HepG2 (cell line): ENCODE data around the gene RNF213.

Experiments used
- CBX2 ChIP-seq, 2 experiments: fragments of 200-600 bp in 1 of 2; sonication (generic); formaldehyde crosslinking in 1 of 2; IDR thresholded peaks; 2 replicates each; pipeline versions ENCODE4 v1.7.0 to v1.8.1; 2018 to 2022; ENCODE audit warnings: low read depth in 2 of 2, low read length in 1 of 2, mild to moderate bottlenecking in 1 of 2, missing genetic modification reagents in 1 of 2
- TF ChIP-seq, protein P1 (sequence below): sonication (generic); formaldehyde crosslinking; IDR thresholded peaks from 2 replicates; pipeline ENCODE4 v1.5.0; 2020; ENCODE audit warnings: mild to moderate bottlenecking, missing genetic modification reagents, moderate library complexity
- TF ChIP-seq, protein P2 (sequence below): sonication (generic); formaldehyde crosslinking; IDR thresholded peaks from 2 replicates; pipeline ENCODE4 v1.5.0; 2020; ENCODE audit warnings: missing genetic modification reagents
- TF ChIP-seq, protein P3 (sequence below): sonication (generic); formaldehyde crosslinking; IDR thresholded peaks from 2 replicates; pipeline ENCODE4 v1.5.0; 2020; ENCODE audit warnings: missing genetic modification reagents

DNA sequence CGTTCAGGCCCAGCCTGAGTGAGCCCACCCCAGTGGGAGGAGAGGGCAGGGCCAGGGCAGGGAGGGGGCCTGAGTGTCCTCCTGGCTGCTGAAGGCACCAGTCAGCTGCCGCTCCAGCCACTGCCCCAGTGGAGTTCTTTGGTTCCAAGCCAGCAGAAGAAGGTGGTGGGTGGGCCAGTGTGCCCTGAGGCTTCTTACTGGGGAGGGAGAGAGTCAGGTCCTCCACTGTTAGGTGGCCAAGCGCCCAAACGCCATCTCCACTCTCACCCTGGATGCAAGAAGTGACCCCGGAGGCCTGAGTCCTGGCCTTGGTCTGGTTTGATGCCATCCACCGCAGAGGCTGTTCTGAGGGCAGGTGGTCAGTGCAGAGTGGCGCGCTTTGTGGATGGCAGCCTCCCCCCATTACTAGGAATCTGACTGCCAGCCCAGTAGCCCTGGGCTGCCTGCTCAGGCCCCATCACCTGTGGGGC lies 2.2 kb downstream of the RNF213 start:
- TF ChIP-seq CBX2 (IDR thresholded peaks at IDR 0.05; ENCODE audit: low read depth, low read length): no peak
- TF ChIP-seq CBX2 (CRISPR knock-in tag; IDR thresholded peaks at IDR 0.05; ENCODE audit: low read depth): no peak
- TF ChIP-seq, protein P1, sequence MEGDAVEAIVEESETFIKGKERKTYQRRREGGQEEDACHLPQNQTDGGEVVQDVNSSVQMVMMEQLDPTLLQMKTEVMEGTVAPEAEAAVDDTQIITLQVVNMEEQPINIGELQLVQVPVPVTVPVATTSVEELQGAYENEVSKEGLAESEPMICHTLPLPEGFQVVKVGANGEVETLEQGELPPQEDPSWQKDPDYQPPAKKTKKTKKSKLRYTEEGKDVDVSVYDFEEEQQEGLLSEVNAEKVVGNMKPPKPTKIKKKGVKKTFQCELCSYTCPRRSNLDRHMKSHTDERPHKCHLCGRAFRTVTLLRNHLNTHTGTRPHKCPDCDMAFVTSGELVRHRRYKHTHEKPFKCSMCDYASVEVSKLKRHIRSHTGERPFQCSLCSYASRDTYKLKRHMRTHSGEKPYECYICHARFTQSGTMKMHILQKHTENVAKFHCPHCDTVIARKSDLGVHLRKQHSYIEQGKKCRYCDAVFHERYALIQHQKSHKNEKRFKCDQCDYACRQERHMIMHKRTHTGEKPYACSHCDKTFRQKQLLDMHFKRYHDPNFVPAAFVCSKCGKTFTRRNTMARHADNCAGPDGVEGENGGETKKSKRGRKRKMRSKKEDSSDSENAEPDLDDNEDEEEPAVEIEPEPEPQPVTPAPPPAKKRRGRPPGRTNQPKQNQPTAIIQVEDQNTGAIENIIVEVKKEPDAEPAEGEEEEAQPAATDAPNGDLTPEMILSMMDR (CRISPR knock-in tag): no peak
- TF ChIP-seq, protein P2, sequence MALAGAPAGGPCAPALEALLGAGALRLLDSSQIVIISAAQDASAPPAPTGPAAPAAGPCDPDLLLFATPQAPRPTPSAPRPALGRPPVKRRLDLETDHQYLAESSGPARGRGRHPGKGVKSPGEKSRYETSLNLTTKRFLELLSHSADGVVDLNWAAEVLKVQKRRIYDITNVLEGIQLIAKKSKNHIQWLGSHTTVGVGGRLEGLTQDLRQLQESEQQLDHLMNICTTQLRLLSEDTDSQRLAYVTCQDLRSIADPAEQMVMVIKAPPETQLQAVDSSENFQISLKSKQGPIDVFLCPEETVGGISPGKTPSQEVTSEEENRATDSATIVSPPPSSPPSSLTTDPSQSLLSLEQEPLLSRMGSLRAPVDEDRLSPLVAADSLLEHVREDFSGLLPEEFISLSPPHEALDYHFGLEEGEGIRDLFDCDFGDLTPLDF (CRISPR knock-in tag): no peak
- TF ChIP-seq, protein P3, sequence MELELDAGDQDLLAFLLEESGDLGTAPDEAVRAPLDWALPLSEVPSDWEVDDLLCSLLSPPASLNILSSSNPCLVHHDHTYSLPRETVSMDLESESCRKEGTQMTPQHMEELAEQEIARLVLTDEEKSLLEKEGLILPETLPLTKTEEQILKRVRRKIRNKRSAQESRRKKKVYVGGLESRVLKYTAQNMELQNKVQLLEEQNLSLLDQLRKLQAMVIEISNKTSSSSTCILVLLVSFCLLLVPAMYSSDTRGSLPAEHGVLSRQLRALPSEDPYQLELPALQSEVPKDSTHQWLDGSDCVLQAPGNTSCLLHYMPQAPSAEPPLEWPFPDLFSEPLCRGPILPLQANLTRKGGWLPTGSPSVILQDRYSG (CRISPR knock-in tag): no peak
